ENCODE measurements around the gene SLC44A2.
"Not testable (repeated sequence)": the region's sequence is repeated elsewhere in the genome, so short reads cannot be mapped to it uniquely, and the experiment has no call there.

SLC44A2 gene

GRCh38 chr19:10653732-10654609 lies 28.6 kb downstream of the SLC44A2 start, which contains the start of gene ILF3:
Gene ILF3 (plus strand): TSS chr19:10654346. CDS start chr19:10670606, 16,260 bp downstream.
- peak; percentile 99 for DNase-seq

GRCh38 chr19:10654610-10655456 lies 29.5 kb downstream of the SLC44A2 start:
- no peak for DNase-seq

DNA sequence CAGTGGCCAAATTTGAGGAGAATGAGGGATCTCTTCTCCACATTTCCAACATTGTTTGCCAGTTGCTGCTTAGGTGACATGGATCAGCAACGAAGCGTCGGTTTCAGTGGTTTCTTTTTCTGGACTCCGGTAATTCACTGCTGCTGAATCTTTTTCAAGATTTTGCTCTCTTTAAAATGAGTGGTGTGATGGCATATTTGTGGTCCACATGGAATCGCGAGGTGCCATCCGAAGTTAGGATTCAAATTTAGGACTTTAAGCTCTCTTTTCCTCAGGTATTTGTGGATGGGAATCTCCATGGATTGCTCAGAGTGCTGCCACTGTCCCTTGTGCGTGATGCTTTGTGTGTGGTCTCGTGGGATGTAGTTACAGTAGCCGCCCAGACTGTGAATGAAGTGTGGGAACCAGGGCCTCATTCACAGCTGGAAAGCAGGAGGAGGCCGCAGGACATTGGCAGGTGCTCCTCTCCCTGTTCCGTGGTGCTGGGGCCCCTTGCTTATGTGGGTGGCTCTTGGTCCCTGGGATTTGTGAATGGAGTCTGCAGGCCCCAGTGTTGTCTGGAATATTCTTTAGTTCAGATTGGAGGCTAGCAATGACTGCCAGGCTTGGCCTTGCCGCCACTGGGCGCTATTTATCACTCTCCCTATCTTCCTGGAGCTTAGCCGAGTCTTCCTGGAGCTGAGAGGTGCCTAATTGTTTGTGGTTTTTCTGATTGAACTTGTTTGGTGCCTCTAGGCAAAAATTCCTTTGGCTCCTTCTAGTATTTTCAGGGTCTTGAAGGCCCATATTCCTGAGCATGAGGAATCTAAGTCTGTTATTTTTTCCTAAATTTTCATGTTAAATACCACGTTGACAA lies 30.3 kb downstream of the SLC44A2 start:
- no peak for DNase-seq

- DNase-seq = no peak
These were observed 35.0 kb downstream of the SLC44A2 start for GRCh38 chr19:10660346-10660745.

DNA sequence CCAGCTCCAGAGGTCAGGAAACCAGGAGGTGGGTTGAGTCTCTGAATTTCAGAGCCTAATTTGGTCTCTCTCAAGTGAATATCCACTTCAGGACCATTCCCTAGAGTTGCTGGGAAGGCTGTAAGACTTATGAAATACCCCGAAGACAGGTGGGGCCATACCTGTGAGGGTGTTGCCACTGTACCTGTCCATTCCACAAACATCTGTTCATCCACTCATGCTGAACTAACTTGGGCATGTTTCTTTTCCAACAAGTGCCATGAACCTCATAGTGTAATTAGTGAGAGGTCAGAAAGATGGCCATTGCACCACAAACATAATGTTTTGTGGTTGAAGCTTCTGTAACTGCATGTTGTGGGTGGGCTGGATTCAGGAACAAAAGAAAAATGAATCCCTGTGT lies 36.6 kb downstream of the SLC44A2 start:
- no peak for DNase-seq

DNA sequence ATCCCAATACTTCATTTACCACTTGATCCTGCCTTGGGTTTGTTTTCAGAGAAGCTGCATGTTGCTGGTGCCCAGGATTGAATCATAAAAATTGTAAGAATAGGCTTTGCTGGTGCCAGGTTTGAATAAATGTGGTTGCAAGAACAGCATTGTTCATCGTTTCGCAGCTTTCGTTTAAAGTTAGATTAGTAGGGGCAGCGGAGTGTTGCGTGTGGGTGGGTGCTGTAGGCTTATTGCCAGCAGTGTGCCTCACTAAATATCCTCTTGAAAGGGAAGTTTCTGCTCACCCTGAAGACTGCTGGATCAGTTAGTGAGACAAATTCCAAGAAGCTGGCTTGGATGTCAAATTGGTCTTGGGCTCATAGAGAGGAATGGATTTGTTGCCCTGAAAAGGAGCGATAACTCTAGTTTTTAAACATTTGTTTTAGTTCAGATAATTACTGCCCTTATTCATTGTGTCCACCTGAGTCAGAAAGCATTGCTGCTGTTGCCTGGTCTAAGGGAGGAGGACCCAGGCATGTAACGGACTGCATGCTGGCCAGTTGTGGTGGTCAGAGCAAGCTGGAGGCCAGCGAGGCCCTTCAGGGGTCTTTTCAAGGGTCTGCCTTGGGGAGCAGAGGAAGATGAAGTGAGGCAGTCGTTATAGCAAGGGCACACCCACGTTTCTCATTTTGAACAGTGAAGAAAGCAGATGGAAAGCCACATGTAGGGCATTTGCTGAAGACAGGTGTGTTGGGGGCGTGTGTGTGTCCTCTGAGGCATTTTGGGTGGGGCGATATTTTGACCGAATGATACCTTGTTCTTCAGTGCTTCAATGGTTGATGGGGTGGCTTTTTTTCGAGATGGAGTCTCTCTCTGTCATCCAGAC lies 37.3 kb downstream of the SLC44A2 start:
- DNase-seq = no peak

DNA sequence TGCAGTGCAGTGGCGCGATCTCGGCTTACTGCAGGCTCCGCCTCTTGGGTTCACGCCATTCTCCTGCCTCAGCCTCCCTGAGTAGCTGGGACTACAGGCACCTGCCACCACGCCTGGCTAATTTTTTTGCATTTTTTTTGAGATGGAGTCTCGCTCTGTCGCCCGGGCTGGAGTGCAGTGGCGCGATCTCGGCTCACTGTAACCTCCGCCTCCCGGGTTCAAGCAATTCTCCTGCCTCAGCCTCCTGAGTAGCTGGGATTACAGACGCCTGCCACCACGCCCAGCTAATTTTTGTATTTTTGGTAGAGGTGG lies 37.9 kb downstream of the SLC44A2 start:
- DNase-seq = not testable (repeated sequence)

DNA sequence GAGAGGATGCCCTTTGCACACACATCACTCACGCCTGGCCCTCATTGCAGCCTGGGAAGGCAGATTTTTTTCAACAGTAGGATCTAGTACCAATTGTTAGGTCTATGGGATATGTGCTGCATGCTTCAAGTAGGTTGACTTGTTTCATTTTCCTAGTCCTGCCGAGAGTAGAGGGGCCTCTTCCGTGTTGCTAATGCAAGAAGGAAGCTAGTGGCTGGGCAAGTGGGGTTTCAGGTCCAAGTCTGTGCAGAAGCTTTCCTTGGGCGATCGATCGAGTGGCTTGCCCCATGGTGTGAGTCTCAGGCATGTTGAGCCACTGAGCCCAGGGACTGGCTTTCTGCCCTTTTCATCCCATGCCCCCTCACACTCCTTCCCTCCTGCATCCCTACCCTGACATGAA lies 42.5 kb downstream of the SLC44A2 start:
- DNase-seq = no peak

GRCh38 chr19:10669246-10669645 lies 43.9 kb downstream of the SLC44A2 start:
- DNase-seq = no peak

GRCh38 chr19:10670182-10670581 lies 44.8 kb downstream of the SLC44A2 start:
- DNase-seq = no peak

- no peak for DNase-seq
These were observed 45.8 kb downstream of the SLC44A2 start for GRCh38 chr19:10670876-10671804.

DNA sequence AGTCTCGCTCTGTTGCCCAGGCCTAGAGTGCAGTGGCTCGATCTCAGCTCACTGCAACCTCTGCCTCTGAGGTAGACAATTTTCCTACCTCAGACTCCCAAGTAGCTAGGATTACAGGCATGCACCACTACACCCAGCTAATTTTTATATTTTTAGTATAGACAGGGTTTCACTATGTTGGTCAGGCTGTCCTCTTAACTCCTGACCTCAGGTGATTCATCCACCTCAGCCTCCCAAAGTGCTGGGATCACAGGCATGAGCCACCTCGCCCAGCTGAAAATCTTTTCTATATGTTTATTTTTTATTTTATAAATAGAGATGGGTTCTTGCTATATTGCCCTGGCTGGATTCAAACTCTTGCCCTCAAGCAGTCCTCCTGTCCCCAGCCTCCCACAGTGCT lies 46.6 kb downstream of the SLC44A2 start:
- not testable (repeated sequence) for DNase-seq

DNA sequence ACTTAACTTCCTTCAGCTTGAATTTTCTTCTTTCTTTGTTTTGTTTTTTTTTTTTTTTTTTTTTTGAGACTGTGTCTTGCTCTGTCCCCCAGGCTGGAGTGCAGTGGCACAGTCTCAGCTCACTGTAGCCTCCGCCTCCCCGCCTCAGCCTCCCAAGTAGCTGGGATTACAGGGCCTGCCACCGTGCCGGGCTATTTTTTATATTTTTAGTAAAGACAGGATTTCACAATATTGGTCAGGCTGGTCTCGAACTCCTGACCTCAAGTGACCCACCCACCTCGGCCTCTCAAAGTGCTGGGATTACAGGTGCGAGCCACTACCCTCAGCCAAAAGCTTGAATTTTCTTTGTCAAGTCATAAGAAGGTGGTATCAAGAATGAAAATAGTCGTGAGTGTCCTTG lies 49.9 kb downstream of the SLC44A2 start:
- DNase-seq = not testable (repeated sequence)

GRCh38 chr19:10677751-10678150 lies 52.4 kb downstream of the SLC44A2 start:
- DNase-seq = no peak

DNA sequence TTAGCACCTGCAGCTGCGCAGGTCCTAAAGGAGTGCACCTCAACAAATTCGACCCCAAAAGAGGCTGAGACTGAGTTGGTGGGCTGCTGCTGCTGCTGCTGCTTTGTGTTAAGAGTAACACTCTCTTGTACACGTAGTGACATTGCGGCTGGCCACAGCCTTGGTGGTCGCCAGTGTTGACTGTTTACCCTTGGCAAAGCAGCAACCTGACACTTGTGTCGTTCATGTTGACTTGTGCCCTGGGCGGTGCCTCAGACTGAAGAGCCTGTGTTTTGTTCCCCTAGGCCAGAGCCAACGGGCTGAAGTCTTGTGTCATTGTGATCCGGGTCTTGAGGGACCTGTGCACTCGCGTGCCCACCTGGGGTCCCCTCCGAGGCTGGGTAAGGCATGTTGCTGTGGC lies 53.5 kb downstream of the SLC44A2 start:
- DNase-seq = no peak

- no peak for DNase-seq
These were observed 54.4 kb downstream of the SLC44A2 start for GRCh38 chr19:10679743-10680142.

- no peak for DNase-seq
These were observed 55.3 kb downstream of the SLC44A2 start for GRCh38 chr19:10680545-10681135.

DNA sequence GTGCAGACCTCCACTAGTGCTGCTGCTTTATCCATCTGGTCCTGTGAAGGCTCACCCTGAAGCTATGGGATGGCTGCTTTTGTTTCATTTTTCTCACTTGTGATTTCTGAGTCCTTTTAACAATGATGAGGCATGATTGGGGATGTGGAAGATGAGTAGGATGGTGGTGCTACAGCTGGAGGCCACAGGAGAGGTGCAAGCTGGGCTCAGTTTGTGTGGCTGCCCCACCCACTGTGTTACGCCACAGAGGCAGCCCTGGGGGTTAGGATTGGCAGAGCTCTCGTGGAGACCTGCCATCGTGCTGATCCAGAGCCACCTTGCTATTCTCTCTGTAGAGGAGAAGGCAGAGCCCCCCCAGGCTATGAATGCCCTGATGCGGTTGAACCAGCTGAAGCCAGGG lies 56.3 kb downstream of the SLC44A2 start:
- no peak for DNase-seq

DNA sequence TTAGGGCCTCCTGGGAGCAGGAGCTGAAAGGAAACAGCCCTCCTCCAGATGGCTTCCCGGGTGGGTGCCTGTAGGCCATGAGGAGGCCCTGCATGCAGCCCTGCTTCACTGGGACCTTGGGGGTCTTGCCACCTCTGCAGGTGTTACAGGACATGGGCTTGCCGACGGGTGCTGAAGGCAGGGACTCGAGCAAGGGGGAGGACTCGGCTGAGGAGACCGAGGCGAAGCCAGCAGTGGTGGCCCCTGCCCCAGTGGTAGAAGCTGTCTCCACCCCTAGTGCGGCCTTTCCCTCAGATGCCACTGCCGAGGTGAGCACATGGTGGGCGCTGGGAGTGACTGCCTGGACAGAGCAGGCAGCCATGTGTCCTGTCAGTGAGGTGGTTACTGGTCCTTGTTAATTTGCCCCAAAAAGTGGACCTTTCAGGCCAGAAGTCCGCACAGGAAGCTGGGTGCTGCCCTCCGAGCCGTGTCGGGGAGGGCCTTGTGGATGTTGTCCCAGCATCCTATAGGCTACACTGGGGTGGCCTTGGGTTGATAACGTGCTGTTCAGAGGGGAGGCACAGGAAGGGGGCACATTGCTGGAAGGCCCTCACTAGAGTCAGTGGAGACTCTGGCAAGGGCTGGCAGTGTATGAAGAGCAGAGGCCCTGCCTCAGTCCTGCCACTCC lies 57.2 kb downstream of the SLC44A2 start:
- no peak for DNase-seq

DNA sequence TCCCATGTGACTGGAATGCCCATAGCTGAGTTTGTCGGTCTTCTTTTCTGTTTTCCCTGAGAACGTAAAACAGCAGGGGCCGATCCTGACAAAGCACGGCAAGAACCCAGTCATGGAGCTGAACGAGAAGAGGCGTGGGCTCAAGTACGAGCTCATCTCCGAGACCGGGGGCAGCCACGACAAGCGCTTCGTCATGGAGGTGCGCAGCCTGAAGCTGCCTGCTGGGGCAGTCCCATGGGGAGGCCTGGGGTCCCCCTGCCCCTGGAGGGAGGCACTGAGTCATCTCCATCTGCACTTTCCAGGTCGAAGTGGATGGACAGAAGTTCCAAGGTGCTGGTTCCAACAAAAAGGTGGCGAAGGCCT lies 57.7 kb downstream of the SLC44A2 start:
- DNase-seq = no peak
